Gastrocnemius medialis (tissue), 4 donors: Measurements from ENCODE around the gene SPTBN5. TPM values are rescaled to one million over a fixed set of nuclear protein-coding genes. Genes with fewer than 3 reads are reported as not detected.

Source experiments
- ATAC-seq, 2 donors: fragments of 150-250 bp; one replicate each; pipeline ENCODE4 v1.9.1; 2016
- DNase-seq, 2 donors: peaks; one replicate each; pipeline ENCODE4 v3.0.0-alpha.2; 2019
- H3K27ac ChIP-seq, 4 donors: fragments of 200-600 bp; sonication (generic); 1 replicate in 1 of 4; 2 replicates in 3 of 4; pipeline ENCODE4 v1.5.1; 2016 to 2018; ENCODE audit warnings: mild to moderate bottlenecking in 2 of 4, moderate library complexity in 1 of 4
- H3K27me3 ChIP-seq, 3 donors: fragments of 200-600 bp; sonication (generic) in 2 of 3; 1 replicate in 1 of 3; 2 replicates in 2 of 3; pipeline versions ENCODE4 v1.5.1 to v1.6.0; 2016 to 2019; ENCODE audit warnings: mild to moderate bottlenecking in 1 of 3, moderate library complexity in 1 of 3
- H3K36me3 ChIP-seq, 2 donors: fragments of 200-600 bp; sonication (generic) in 1 of 2; one replicate each; pipeline ENCODE4 v1.5.1; 2017 to 2018
- H3K4me1 ChIP-seq, 2 donors: fragments of 200-600 bp; sonication (generic) in 1 of 2; one replicate each; pipeline ENCODE4 v1.5.1; 2016 to 2017; ENCODE audit warnings: mild to moderate bottlenecking in 2 of 2
- H3K4me3 ChIP-seq, 4 donors: fragments of 200-600 bp; sonication (generic) in 3 of 4; 1 replicate in 1 of 4; 2 replicates in 3 of 4; pipeline ENCODE4 v1.5.1; 2016 to 2019; ENCODE audit warnings: mild to moderate bottlenecking in 2 of 4
- H3K9me3 ChIP-seq, 3 donors: fragments of 200-600 bp; sonication (generic) in 2 of 3; 1 replicate in 1 of 3; 2 replicates in 2 of 3; pipeline ENCODE4 v1.5.1; 2016 to 2019
- CTCF ChIP-seq, 5 experiments: fragments of 450-650 bp in 3 of 5; fragments of 200-600 bp in 2 of 5; sonication (generic) in 2 of 5; IDR thresholded peaks in 4 of 5; conservative IDR thresholded peaks in 1 of 5; 1 replicate in 4 of 5; 2 replicates in 1 of 5; pipeline ENCODE4 v1.5.1; 2016 to 2019; ENCODE audit warnings: antibody characterized with exemption in 5 of 5, mild to moderate bottlenecking in 3 of 5, moderate library complexity in 3 of 5
- POLR2A ChIP-seq, 2 donors: fragments of 450-650 bp; IDR thresholded peaks; one replicate each; pipeline ENCODE4 v1.6.1; 2017; ENCODE audit warnings: antibody characterized with exemption in 2 of 2, mild to moderate bottlenecking in 2 of 2, moderate library complexity in 2 of 2
- in situ Hi-C, 4 donors: fragments of 200-750 bp; cut with MboI; loops; one replicate each; pipeline versions ENCODE4 v1.15.0 to v1.8.0; 2017; ENCODE audit warnings: low sequenced_read_pairs in 4 of 4
- intact Hi-C: fragments of 100-400 bp; cut with DNase I; formaldehyde crosslinking; loops from one replicate; pipeline ENCODE4 v1.15.1; 2023; ENCODE audit warnings: low total_unique reads
- total RNA-seq, 4 donors: library from RNA; depleted of rRNA; stranded (reverse); fragments of >200 nt; gene quantifications; one replicate each; pipeline versions ENCODE4 v1.1.0 to v1.2.3, GENCODE V29; 2016

SPTBN5 gene
- total RNA-seq, 4 donors from 2014 or later, result 0.03 to 0.05 (median 0.04) TPM; not detected in 1

- ATAC-seq, result no peak
- no peak for TF ChIP-seq POLR2A (IDR thresholded peaks at IDR 0.05)
- no peak for TF ChIP-seq CTCF (IDR thresholded peaks at IDR 0.05 in 4 of 5, conservative IDR thresholded peaks at IDR 0.05 in 1 of 5)
Observed at GRCh38 chr15:41843571-41843970, 50.3 kb downstream of the SPTBN5 start.

GRCh38 chr15:41842229-41842628 is 51.6 kb downstream of the SPTBN5 start:
- intact Hi-C loops (no loop called here), in situ Hi-C loops (no loop called here)
- DNase-seq, result no peak
- no peak overlapping the region for H3K27ac ChIP-seq
- peaks cover 8 to 13% of the 10 kb centered on the region in 2 donors for H3K4me1 ChIP-seq
- peaks cover 0 to 35% of the 10 kb centered on the region in 2 donors for H3K36me3 ChIP-seq
- no peak for ATAC-seq
- no peaks in the 10 kb centered on the region for H3K27me3 ChIP-seq
- no peaks in the 10 kb centered on the region for H3K9me3 ChIP-seq
- H3K4me3 ChIP-seq, result no peak overlapping the region
- TF ChIP-seq CTCF (IDR thresholded peaks at IDR 0.05 in 4 of 5, conservative IDR thresholded peaks at IDR 0.05 in 1 of 5) (no peak), POLR2A (IDR thresholded peaks at IDR 0.05) (no peak)

More at GRCh38 chr15:41843571-41843970, 50.3 kb downstream of the SPTBN5 start:
- DNase-seq, result no peak
- Histone ChIP-seq H3K27me3 (no peaks in the 10 kb centered on the region), H3K4me3 (no peak overlapping the region), H3K9me3 (no peaks in the 10 kb centered on the region), H3K36me3 (peaks cover 0 to 47% of the 10 kb centered on the region in 2 donors), H3K27ac (no peak overlapping the region), H3K4me1 (peaks cover 8 to 9% of the 10 kb centered on the region in 2 donors)
- in situ Hi-C loops (no loop called here), intact Hi-C loops (no loop called here)

GRCh38 chr15:41841131-41841530 is 52.7 kb downstream of the SPTBN5 start:
- no peak for DNase-seq
- no peaks in the 10 kb centered on the region for H3K9me3 ChIP-seq
- H3K27ac ChIP-seq, result no peak overlapping the region
- no peaks in the 10 kb centered on the region for H3K27me3 ChIP-seq
- intact Hi-C loops, result no loop called here
- ATAC-seq, result no peak
- peaks cover 8 to 13% of the 10 kb centered on the region in 2 donors for H3K4me1 ChIP-seq
- TF ChIP-seq CTCF (IDR thresholded peaks at IDR 0.05 in 4 of 5, conservative IDR thresholded peaks at IDR 0.05 in 1 of 5) (no peak), POLR2A (IDR thresholded peaks at IDR 0.05) (no peak)
- peaks cover 0 to 24% of the 10 kb centered on the region in 2 donors for H3K36me3 ChIP-seq
- H3K4me3 ChIP-seq, result no peak overlapping the region
- in situ Hi-C loops, result no loop called here

GRCh38 chr15:41840673-41841072 is 53.2 kb downstream of the SPTBN5 start:
- intact Hi-C loops, result no loop called here
- Histone ChIP-seq H3K4me1 (peaks cover 8 to 13% of the 10 kb centered on the region in 2 donors), H3K36me3 (peaks cover 0 to 19% of the 10 kb centered on the region in 2 donors), H3K9me3 (no peaks in the 10 kb centered on the region), H3K27me3 (no peaks in the 10 kb centered on the region), H3K4me3 (no peak overlapping the region), H3K27ac (no peak overlapping the region)
- ATAC-seq, result no peak
- no peak for DNase-seq
- in situ Hi-C loops, result no loop called here
- TF ChIP-seq CTCF (IDR thresholded peaks at IDR 0.05 in 4 of 5, conservative IDR thresholded peaks at IDR 0.05 in 1 of 5), result no peak
- no peak for TF ChIP-seq POLR2A (IDR thresholded peaks at IDR 0.05)
